Activated CD4-positive, alpha-beta T cell treated with anti-CD3 and anti-CD28 coated beads, Interleukin-2, amount 10 ng/mL, durations not matched to agents 7 days and 5 days (primary cell): Measurements from ENCODE around the gene EFHC1. TPM values are rescaled to one million over a fixed set of nuclear protein-coding genes. Genes with fewer than 3 reads are reported as not detected.

ENCODE experiments used
- CTCF ChIA-PET: fragments of 350-600 bp; sonication (Branson Sonifier 250); formaldehyde crosslinking; loops from one replicate; lab custom pipeline; 2021; ENCODE audit warnings: antibody characterized with exemption; lab: Charles Lee
- POLR2A ChIA-PET: fragments of 350-600 bp; sonication (Branson Sonifier 250); formaldehyde crosslinking; loops from one replicate; lab custom pipeline; 2021; ENCODE audit warnings: antibody characterized with exemption; lab: Charles Lee
- DNase-seq: peaks from one replicate; pipeline ENCODE4 v3.0.0-alpha.2; 2020
- H3K27ac Mint-ChIP-seq: one replicate; pipeline ENCODE4 v1.8.0; 2021; ENCODE audit warnings: mild to moderate bottlenecking, moderate library complexity, mixed read lengths
- H3K27me3 Mint-ChIP-seq: one replicate; pipeline ENCODE4 v1.8.0; 2021; ENCODE audit warnings: mixed read lengths
- H3K36me3 Mint-ChIP-seq: one replicate; pipeline ENCODE4 v1.8.0; 2021; ENCODE audit warnings: low read depth, mixed read lengths
- H3K4me1 Mint-ChIP-seq: one replicate; pipeline ENCODE4 v1.8.0; 2021; ENCODE audit warnings: mixed read lengths
- H3K4me3 Mint-ChIP-seq: one replicate; pipeline ENCODE4 v1.8.0; 2021; ENCODE audit warnings: mild to moderate bottlenecking, moderate library complexity, mixed read lengths
- H3K9me3 Mint-ChIP-seq: one replicate; pipeline ENCODE4 v1.8.0; 2021; ENCODE audit warnings: mixed read lengths
- total RNA-seq, 2 experiments: library from RNA; stranded (reverse); gene quantifications; one replicate each; pipeline ENCODE4 v1.2.3, GENCODE V29; 2021

Gene EFHC1
- total RNA-seq, 2 experiments from 2014 or later = 2.3 to 3.6 TPM

DNA sequence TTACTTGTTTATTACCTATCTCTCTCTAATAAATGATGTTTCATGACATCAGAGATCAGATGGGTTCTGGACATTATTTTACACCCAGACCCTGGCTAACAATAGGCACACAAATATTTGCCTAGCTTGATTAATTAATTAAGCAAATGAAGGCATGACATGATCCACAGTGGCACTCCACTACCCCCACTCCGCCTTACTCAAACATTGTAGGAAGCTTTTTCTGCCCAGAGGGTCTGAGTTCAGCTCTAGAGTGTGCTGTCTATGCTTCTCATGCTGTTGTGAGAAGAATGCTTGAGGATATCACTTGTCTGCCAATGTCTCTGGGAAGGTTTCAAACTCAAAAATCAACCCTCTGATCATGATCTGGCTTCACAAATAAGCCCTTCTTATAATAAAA lies 111.7 kb downstream of the EFHC1 start:
- no peaks in the 10 kb centered on the region for H3K27me3 Mint-ChIP-seq
- POLR2A ChIA-PET = no interaction called here

DNA sequence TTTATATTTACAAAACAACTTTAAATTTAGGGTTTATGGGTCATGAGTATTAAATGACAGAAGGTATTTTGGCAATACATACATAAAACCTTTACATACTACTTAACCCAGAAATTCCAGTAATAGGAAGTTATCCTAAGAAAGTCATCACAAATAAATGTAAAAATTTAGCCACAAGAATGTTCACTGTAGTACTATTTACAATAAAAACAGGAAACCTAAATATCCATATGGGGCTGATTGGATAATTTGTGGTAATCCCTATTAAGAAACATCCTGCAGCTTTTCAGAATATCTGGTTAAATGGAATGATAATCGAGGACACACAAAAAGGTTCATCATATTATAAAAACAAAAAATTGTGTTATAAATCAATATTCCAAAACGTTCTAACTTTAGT lies 112.3 kb downstream of the EFHC1 start:
- DNase-seq = no peak
- no peak overlapping the region for H3K27ac Mint-ChIP-seq
- H3K9me3 Mint-ChIP-seq = no peaks in the 10 kb centered on the region
- H3K4me3 Mint-ChIP-seq = no peak overlapping the region
- H3K36me3 Mint-ChIP-seq = peaks cover 4% of the 10 kb centered on the region
- POLR2A ChIA-PET = no interaction called here
- no peaks in the 10 kb centered on the region for H3K27me3 Mint-ChIP-seq
- H3K4me1 Mint-ChIP-seq = peaks cover 34% of the 10 kb centered on the region
- CTCF ChIA-PET = interaction anchor here (1.5 kb wide), 1 partner anchor 8 kb away, joined by 4 read pairs; no protein-coding TSS in a partner anchor

More for the DNA sequence above, 111.7 kb downstream of the EFHC1 start:
- no peak overlapping the region for H3K4me3 Mint-ChIP-seq
- H3K4me1 Mint-ChIP-seq = peaks cover 28% of the 10 kb centered on the region
- H3K27ac Mint-ChIP-seq = no peak overlapping the region
- DNase-seq = no peak
- CTCF ChIA-PET = interaction anchor here (0.9 kb wide), 1 partner anchor 35 kb away, joined by 3 read pairs; no protein-coding TSS in a partner anchor
- H3K36me3 Mint-ChIP-seq = peaks cover 4% of the 10 kb centered on the region
- no peaks in the 10 kb centered on the region for H3K9me3 Mint-ChIP-seq

DNA sequence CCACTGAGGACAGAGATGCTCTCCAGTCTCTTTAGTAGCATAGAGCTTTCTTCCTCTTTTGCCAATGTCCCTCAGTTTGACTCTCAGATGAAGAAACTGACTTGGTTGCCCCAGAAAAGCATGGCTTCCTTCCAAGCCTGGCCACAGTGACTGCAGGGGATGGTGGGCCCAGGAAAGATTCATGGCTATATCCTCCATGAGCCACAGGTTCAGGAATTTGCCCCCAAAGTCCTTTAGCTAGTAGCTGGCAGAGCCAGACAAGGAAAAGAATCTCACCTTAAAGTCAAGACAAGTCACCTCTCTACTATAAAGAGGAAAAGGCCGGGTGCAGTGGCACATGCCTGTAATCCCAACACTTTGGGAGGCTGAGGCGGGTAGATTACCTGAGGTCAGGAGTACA lies 113.3 kb downstream of the EFHC1 start:
- no peaks in the 10 kb centered on the region for H3K9me3 Mint-ChIP-seq
- no peak overlapping the region for H3K27ac Mint-ChIP-seq
- no peaks in the 10 kb centered on the region for H3K27me3 Mint-ChIP-seq
- POLR2A ChIA-PET = no interaction called here
- H3K4me3 Mint-ChIP-seq = no peak overlapping the region
- CTCF ChIA-PET = interaction anchor here (1.5 kb wide), 1 partner anchor 9 kb away, joined by 4 read pairs; no protein-coding TSS in a partner anchor
- H3K4me1 Mint-ChIP-seq = peaks cover 45% of the 10 kb centered on the region
- DNase-seq = no peak
- H3K36me3 Mint-ChIP-seq = peaks cover 4% of the 10 kb centered on the region

DNA sequence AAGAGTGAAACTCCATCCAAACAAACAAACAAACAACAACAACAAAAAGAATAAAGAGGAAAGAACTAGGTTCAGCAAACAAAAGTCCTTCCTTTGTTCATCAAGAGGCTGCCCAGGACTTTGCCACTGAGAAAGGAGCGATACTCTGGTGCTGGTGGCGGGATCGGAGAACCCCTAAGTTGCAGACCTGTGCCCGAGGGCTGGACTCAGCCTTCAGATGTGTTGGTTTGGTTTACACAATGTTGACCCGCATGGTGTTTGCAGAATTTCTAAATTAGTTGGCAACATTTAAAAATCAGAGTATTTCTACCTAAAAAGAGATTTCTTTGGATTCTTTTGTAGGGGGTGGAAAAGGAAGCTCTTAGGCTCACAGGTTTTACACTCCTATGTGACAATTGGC lies 114.2 kb downstream of the EFHC1 start:
- POLR2A ChIA-PET = no interaction called here
- Mint-ChIP-seq H3K36me3 (peaks cover 4% of the 10 kb centered on the region), H3K4me1 (peaks cover 47% of the 10 kb centered on the region), H3K27ac (no peak overlapping the region), H3K4me3 (no peak overlapping the region), H3K27me3 (no peaks in the 10 kb centered on the region), H3K9me3 (no peaks in the 10 kb centered on the region)
- no peak for DNase-seq
- CTCF ChIA-PET = interaction anchor here (0.6 to 3.4 kb wide), 3 partner anchors 10 to 580 kb away, joined by 3 to 11 read pairs (median 4); partner anchors contain the start of gene EFHC1

DNA sequence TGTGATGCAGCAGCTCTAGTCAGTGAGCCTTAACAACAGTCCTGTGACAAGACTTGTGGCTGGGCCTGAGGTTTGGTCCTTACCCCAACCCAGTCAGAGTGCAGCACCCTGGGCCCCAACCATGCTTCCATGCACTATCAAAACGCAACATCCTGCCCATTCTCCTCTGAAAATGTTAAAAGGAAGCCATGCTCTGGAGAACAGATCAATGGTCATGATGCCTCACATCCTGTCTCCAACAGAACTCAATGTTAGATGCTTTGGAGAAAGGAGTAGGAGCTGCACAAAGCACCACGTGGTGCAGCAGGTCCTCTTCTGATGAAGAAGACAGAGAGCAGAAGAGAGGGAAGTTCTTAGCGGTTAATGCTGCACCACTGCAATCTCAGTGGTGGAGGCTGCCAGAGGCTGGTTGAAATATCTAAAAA lies 114.8 kb downstream of the EFHC1 start:
- Mint-ChIP-seq H3K9me3 (no peaks in the 10 kb centered on the region), H3K27me3 (no peaks in the 10 kb centered on the region), H3K4me3 (no peak overlapping the region), H3K36me3 (peaks cover 4% of the 10 kb centered on the region), H3K4me1 (peaks cover 49% of the 10 kb centered on the region), H3K27ac (peak overlapping the region; percentile 83)
- peak; percentile 56 for DNase-seq
- CTCF ChIA-PET = interaction anchor here (1.1 to 3.4 kb wide), 3 partner anchors 11 to 115 kb away, joined by 3 to 11 read pairs (median 4); partner anchors contain the start of gene EFHC1
- POLR2A ChIA-PET = no interaction called here

DNA sequence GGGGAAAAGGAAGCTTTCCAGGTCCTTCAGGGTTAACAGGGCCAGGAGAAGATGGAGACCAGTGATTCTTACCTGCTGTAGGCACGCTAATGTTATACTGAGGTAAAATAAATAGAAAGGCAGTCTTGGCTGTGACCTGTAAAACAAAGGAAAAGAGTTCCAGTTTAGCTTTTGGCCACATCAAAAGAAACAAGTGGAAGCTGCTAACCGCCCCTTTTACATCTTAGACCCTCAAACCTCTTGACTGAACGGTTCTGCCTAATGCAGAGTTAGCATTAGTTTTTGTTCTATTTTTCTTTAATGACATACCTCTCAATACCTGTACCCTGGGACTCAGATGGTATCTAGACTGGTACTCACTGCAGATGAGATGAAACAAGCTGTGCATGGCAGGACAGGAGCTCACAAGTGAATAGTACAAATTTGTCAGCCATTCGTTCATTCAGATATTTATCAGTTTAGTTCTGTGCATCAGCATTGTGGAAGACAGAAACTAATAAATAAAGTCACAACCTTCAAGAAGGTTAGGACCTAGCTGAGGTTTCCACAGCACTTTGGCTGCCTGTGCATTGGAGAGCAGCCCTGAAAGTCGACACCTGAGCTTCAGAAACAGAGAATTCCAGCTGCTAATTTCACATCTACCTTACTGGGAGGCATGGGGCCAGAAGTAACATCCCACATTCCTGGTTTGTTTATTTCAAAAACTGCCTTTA lies 115.7 kb downstream of the EFHC1 start:
- Mint-ChIP-seq H3K4me1 (peaks cover 49% of the 10 kb centered on the region), H3K4me3 (no peak overlapping the region), H3K27ac (peak overlapping the region; percentile 25), H3K36me3 (peaks cover 4% of the 10 kb centered on the region), H3K27me3 (no peaks in the 10 kb centered on the region), H3K9me3 (no peaks in the 10 kb centered on the region)
- POLR2A ChIA-PET = interaction anchor here (0.6 kb wide), 1 partner anchor 146 kb away, joined by 5 read pairs; no protein-coding TSS in a partner anchor
- CTCF ChIA-PET = interaction anchor here (0.6 to 3.4 kb wide), 8 partner anchors 11 to 156 kb away, joined by 3 to 11 read pairs (median 3); partner anchors contain the start of gene EFHC1
- DNase-seq = no peak

DNA sequence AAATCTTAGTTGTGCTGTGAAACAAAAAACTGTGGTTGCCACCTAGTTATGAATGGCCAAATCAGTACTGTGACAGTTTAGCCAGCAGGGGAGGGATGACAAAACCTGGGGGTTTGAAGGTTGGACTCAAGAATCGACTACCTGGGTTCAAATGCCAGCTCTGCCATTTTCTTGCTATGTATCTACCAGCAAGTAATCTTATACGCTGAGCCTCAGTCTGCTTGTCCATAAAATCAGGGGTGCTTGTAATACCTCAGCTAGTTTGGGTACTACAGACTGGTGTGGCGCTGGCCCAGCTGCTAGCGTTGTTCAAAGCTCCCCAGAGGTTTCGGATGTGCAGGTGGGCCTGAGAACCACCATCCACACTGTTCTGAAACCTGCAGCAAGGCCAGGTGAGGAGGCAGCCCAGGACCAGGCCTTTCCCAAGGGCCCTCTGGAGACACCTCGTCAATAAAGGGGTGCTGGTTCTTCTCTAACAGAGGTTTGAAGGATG lies 116.3 kb downstream of the EFHC1 start:
- CTCF ChIA-PET = interaction anchor here (0.6 to 3.4 kb wide), 6 partner anchors 9 to 157 kb away, joined by 3 to 11 read pairs (median 3); no protein-coding TSS in a partner anchor
- no peaks in the 10 kb centered on the region for H3K9me3 Mint-ChIP-seq
- no peak overlapping the region for H3K27ac Mint-ChIP-seq
- H3K4me3 Mint-ChIP-seq = no peak overlapping the region
- peaks cover 4% of the 10 kb centered on the region for H3K36me3 Mint-ChIP-seq
- no peak for DNase-seq
- no peaks in the 10 kb centered on the region for H3K27me3 Mint-ChIP-seq
- POLR2A ChIA-PET = no interaction called here
- H3K4me1 Mint-ChIP-seq = peaks cover 49% of the 10 kb centered on the region

DNA sequence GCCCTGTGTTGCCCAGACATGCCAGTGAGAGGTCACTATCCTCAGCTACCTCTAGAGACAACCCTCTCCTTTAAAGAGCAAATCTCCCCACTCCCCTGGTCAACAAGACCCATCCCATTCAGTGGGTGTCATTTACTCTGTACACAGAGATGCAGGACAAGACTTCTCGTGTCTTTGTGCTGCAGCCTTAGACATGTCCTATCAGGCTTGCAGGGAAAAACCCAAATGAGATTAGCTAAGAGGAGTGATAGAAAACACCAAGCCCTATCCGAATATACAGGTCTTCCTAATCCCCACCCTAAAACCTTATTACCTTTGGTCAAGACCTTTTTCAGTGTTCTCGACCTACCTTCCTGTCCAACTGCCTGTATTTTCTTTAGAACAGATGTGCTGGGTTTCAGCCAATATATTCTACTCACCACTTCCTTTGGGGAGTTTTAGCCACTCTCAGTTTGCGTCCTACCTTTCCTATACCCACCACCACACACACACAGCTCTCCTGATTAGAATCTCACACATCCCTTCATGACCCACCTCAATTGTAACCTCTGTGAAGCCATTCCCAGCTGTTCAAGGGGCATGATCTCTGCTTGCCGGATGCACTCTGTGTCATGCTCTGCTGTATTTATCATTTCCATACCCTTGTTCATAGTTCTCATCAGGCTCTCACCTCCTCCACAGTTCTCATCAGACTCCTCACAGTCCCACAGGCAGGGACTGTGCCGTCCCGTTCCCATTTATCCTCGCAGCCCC lies 117.0 kb downstream of the EFHC1 start:
- H3K36me3 Mint-ChIP-seq = peaks cover 4% of the 10 kb centered on the region
- H3K27ac Mint-ChIP-seq = peak overlapping the region; percentile 10

DNA sequence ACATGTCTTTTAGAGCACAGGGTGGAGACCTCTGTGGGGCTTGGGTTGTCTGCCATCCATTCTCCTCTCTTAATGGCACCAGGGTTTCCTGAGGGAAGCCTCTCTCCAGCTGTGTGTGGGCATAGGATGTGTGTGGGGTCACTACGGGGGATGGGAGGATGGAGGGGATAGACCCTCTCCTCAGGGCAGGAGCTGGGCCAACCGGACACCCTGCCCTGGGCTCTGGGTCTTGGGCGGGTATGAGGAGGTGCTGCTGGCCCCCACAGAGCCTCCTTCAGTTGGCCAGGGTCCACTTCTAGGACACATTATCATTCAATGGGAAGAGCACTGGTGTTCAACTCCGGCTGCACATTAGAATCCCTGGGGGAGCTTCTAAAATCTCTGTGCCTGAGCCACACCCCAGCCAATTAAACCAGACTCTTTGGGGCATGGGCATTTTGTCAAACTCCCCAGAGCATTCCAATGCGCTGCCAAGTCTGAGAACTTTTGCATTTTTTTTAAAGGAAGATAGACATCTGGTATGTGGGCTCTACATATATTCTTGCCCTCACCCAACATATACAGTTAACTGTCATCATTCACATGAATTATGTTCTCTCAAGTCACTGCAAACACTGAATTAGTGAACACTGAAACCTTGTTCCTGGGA lies 118.2 kb downstream of the EFHC1 start:
- CTCF ChIA-PET = interaction anchor here (0.6 kb wide), 1 partner anchor 543 kb away, joined by 3 read pairs; no protein-coding TSS in a partner anchor
- Mint-ChIP-seq H3K27ac (no peak overlapping the region), H3K4me1 (peaks cover 49% of the 10 kb centered on the region), H3K9me3 (no peaks in the 10 kb centered on the region), H3K4me3 (no peak overlapping the region), H3K36me3 (peaks cover 4% of the 10 kb centered on the region), H3K27me3 (no peaks in the 10 kb centered on the region)
- DNase-seq = no peak
- POLR2A ChIA-PET = no interaction called here

More for the DNA sequence above, 117.0 kb downstream of the EFHC1 start:
- no peak for DNase-seq
- POLR2A ChIA-PET = no interaction called here
- Mint-ChIP-seq H3K4me1 (peaks cover 49% of the 10 kb centered on the region), H3K27me3 (no peaks in the 10 kb centered on the region), H3K4me3 (no peak overlapping the region), H3K9me3 (no peaks in the 10 kb centered on the region)
- CTCF ChIA-PET = interaction anchor here (0.9 to 3.4 kb wide), 4 partner anchors 10 to 38 kb away, joined by 3 to 11 read pairs (median 3); no protein-coding TSS in a partner anchor

DNA sequence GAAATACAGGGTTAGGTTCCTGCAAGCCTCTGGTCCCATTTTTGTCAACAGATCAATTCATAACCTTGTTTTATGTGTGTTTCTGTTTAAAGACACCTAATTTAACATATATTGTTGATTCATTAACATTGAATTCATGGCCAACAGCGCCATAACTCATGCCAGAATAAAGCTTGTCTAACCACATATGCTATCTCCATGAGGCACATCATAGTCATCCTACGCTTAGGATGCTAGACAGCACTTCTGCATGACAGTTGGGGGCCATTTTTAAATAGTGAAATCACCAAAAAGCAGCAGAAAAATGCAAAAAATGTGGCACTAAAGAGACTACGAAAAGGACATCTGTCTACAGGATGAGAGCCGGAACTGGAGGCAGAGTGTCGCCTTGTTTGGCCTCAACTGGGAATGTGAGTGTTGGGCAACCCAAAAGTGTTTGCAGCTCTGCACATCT lies 118.8 kb downstream of the EFHC1 start:
- DNase-seq = no peak
- CTCF ChIA-PET = interaction anchor here (0.6 kb wide), 1 partner anchor 543 kb away, joined by 3 read pairs; no protein-coding TSS in a partner anchor
- H3K4me1 Mint-ChIP-seq = peaks cover 49% of the 10 kb centered on the region
- H3K27ac Mint-ChIP-seq = no peak overlapping the region
- H3K9me3 Mint-ChIP-seq = no peaks in the 10 kb centered on the region
- peaks cover 4% of the 10 kb centered on the region for H3K36me3 Mint-ChIP-seq
- no peaks in the 10 kb centered on the region for H3K27me3 Mint-ChIP-seq
- POLR2A ChIA-PET = no interaction called here
- no peak overlapping the region for H3K4me3 Mint-ChIP-seq

DNA sequence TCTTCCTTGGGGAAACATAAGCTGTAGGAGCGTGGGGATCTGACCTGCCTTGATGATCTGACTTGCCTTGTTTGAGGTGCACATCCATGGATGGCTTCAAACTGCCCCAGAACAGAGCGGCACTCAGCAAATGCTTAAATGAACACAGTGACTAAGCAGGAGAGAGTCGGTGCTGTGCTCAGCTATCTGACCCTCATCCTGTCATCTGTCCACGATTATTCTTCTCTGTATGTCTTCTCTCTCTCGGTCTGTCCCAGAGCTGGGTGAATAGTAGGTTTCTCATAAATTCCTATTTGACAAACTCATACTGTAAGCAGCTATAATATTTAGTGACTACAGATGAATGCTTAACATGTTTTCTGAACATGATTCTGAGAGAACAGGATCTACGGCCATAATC lies 119.5 kb downstream of the EFHC1 start:
- Mint-ChIP-seq H3K27ac (no peak overlapping the region), H3K4me3 (no peak overlapping the region), H3K27me3 (no peaks in the 10 kb centered on the region), H3K4me1 (peaks cover 43% of the 10 kb centered on the region), H3K36me3 (no peaks in the 10 kb centered on the region), H3K9me3 (no peaks in the 10 kb centered on the region)
- no peak for DNase-seq
- ChIA-PET CTCF (no interaction called here), POLR2A (no interaction called here)

DNA sequence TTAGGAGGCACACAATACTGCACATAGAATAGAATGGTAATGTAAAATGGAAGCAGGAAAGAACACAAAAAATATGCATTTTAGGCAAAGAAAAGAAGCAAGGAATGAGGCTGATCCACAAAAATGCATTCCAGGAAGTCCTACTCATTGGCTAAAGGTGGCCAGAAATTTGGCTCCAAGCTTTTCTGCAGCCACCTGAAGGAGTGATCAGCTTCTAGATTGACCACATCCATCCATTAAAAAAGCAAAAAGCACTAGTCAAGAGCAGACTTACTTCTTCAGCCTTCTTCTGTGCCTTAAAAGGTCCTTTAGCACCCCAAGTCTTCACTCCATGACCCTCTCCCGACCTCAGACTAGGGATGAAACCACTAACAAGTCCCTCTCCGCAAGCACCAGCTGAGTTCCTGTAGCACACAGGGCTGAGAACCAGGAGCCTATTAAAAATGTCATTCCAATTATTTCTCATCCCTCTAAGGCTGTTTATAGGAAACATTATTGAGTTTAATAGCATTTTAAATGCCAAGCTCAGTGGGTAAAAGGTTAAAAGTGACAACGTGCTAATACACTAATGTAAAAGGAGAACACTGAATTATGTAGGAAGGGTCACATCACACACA lies 120.3 kb downstream of the EFHC1 start:
- Mint-ChIP-seq H3K9me3 (no peaks in the 10 kb centered on the region), H3K27ac (no peak overlapping the region), H3K4me3 (no peak overlapping the region), H3K4me1 (peaks cover 35% of the 10 kb centered on the region), H3K36me3 (no peaks in the 10 kb centered on the region), H3K27me3 (no peaks in the 10 kb centered on the region)
- ChIA-PET CTCF (interaction anchor here (0.8 to 1.4 kb wide), 2 partner anchors 18 to 57 kb away, joined by 3 read pairs; no protein-coding TSS in a partner anchor), POLR2A (no interaction called here)
- DNase-seq = no peak
